Endometrial microvascular endothelial cells (primary cell): Measurements from ENCODE around the gene LUZP2. TPM values are rescaled to one million over a fixed set of nuclear protein-coding genes. Genes with fewer than 3 reads are reported as not detected.

Source experiments
- in situ Hi-C: cut with HindIII; loops from 2 replicates; pipeline ENCODE4 v1.10.0; 2017; ENCODE audit warnings: low sequenced_read_pairs, low pct_unique_long_range_greater_than_20kb; ENCODE audit errors: inconsistent ontology term
- total RNA-seq: library from RNA; depleted of rRNA; stranded (reverse); fragments of >200 nt; gene quantifications from one replicate; pipeline ENCODE4 v1.2.3, GENCODE V29; 2015; ENCODE audit errors: inconsistent ontology term

Gene LUZP2
- total RNA-seq, 1 donor from 2014 or later, result not detected

DNA sequence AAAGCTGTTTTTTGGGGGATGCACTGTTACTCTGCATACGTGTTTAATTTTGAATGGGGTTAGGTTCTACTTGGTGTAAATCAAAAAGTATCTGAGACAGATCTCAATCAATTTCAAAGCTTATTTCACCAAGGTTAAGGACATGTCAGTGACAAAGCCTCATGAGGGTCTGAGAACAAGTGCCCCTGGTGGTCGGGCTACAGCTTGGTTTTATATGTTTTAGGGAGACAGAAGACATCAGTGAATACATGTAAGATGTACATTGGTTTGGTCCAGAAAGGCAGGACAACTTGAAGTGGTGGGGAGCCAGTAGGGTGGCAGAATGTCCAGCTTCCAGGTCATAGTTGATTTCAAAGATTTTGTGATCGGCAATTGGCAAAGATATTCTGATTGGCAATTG lies 262.9 kb downstream of the LUZP2 start:
- in situ Hi-C loops, result no loop called here

- in situ Hi-C loops, result no loop called here
These were observed 263.8 kb downstream of the LUZP2 start for GRCh38 chr11:24760681-24761080.

- in situ Hi-C loops, result no loop called here
These were observed 265.2 kb downstream of the LUZP2 start for GRCh38 chr11:24762076-24762475.

DNA sequence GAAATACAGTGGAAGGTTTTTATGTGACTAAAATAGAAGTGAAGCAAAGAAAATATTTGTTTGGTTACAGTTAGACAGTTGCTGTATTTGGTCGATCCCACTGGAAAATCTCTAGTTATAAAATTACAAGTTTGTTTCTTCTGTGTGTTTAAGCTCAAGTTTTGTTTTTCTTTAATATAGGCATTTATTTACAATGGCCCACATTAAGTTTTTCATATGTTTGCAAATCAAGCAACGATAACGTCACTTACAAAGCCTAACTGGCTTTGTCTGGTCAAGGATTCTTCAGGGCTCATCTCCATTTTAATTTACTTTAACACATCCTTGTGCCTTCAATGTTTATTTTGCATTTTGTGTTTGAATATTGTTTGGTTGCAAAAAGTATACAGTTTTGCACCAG lies 270.6 kb downstream of the LUZP2 start:
- in situ Hi-C loops, result no loop called here

GRCh38 chr11:24773322-24773721 lies 276.5 kb downstream of the LUZP2 start:
- in situ Hi-C loops, result no loop called here

- in situ Hi-C loops, result no loop called here
These were observed 282.9 kb downstream of the LUZP2 start for GRCh38 chr11:24779791-24780190.

- in situ Hi-C loops, result no loop called here
These were observed 284.4 kb downstream of the LUZP2 start for GRCh38 chr11:24781288-24781687.

- in situ Hi-C loops, result no loop called here
These were observed 296.6 kb downstream of the LUZP2 start for GRCh38 chr11:24793479-24793878.

DNA sequence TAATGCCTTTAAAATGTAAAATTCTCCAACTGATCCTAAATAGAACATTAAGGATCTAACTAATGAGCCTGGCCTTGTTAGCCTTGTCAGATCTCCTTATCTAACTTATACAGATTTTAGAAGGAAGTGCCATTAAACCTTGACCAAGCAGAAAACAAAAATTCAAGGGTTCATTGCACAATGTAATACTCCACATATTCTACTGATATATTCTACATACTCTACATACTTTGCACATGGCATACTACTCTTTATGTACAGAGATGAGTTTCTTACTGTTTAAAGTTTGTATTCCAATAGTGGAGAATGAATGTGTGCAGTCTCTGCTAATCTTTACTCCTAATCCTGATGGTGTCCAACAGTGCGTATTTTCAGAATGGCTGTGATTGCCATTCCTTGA lies 297.2 kb downstream of the LUZP2 start:
- in situ Hi-C loops, result no loop called here

- in situ Hi-C loops, result no loop called here
These were observed 308.8 kb downstream of the LUZP2 start for GRCh38 chr11:24805671-24806070.

DNA sequence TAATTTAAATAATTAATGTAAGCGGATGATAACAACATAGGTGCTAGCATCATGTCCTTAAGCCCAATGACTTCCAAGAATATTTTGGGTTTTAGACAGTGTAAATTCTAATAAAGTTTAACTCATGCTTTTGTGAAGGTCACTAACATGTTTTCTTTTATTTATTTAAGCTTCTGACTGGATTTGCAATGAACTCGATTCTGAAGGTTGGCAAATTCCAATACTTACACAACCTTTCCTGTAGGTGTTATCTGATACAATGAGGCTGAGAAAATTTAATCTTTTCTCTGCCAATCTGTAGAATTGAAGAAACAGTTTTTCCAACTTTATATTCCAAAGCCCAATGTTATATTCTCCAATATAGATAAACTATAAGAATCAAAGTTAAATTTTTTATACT lies 311.3 kb downstream of the LUZP2 start:
- in situ Hi-C loops, result no loop called here

- in situ Hi-C loops, result no loop called here
These were observed 322.2 kb downstream of the LUZP2 start for GRCh38 chr11:24819006-24819405.

GRCh38 chr11:24819863-24820434 lies 323.1 kb downstream of the LUZP2 start:
- in situ Hi-C loops, result no loop called here

DNA sequence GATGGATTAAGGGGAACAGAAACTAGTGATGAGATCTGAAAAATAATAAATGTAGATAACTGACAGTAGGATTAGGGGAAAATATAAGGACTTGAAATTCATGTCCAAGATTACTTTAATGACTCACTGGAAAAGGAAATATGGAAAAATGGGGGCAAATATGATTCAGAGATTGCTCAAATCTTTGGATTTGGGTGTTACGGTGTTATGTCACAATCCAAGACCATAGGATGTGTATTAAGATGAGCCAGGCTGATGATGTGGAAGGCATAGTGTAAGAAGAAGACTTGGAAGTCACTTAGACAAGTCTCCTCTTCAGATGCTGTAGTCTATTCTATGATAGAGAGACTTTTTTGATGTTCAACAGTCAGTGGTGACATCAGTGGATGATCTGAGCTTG lies 323.7 kb downstream of the LUZP2 start:
- in situ Hi-C loops, result no loop called here

- in situ Hi-C loops, result no loop called here
These were observed 332.2 kb downstream of the LUZP2 start for GRCh38 chr11:24828938-24829605.

DNA sequence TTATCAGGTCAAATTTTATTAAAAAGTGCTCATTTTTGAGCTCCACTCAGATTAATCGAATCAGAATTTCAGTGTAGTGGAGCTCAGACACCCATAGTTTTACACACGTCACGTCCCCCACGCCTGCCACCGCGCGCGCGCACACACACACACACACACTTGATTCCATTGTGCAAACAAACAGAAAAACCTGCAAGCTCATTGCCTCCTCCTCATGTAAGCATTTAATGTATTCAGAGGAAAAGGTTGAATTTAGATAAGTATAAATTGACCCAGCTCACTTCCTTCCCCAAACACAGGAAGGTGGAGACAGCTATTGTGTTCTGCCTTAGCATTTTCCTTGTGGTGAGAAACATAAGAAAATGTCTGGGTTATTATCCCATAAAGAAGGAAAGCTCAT lies 336.7 kb downstream of the LUZP2 start:
- in situ Hi-C loops, result no loop called here

GRCh38 chr11:24837112-24837511 lies 340.3 kb downstream of the LUZP2 start:
- in situ Hi-C loops, result no loop called here

DNA sequence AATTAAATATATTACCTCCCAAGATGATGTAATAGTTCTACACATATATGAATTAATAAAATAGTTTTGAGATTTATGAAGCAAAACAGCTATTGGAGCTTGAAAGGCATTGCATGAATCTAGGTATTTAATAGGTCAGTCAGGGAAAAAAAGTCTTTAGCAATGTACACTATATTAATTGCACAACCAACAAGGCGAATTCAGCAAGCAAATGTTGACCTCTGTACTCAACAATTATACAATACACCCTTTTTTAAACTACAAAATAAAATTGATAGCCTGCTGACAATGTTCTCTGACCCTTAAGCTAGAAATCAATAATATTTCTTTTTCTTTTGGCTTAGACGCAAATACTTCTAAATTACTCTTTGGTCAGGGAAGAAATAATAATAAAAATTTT lies 345.5 kb downstream of the LUZP2 start:
- in situ Hi-C loops, result no loop called here

GRCh38 chr11:24844406-24844805 lies 347.6 kb downstream of the LUZP2 start:
- in situ Hi-C loops, result no loop called here

GRCh38 chr11:24848857-24849256 lies 352.0 kb downstream of the LUZP2 start:
- in situ Hi-C loops, result no loop called here

DNA sequence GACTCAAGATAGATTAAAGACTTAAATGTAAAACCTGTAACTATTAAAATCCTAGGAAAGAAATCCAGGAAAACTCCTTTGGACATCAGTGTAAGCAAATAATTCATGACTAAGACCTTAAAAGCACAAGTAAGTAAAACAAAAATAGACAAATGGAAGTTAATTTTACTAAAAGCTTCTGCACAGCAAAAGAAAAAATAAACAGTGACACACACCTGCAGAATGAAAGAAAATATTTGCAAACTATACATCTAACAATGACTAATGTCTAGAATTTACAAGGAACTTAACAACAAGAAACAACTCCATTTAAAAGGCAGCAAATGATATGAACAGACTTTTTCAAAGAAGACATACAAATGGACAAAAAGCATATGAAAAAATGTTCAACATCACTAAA lies 359.1 kb downstream of the LUZP2 start:
- in situ Hi-C loops, result no loop called here
